GM23248 (cell line): ENCODE results near the gene TNFRSF13B.

ENCODE experiments used
- EZH2 ChIP-seq: fragments of 200-600 bp; sonication (generic); IDR thresholded peaks from 2 replicates; pipeline ENCODE4 v1.6.1; 2018; ENCODE audit warnings: antibody characterized with exemption, mild to moderate bottlenecking; ENCODE audit not compliant: insufficient read depth, poor library complexity, severe bottlenecking
- EZH2phosphoT487 ChIP-seq: fragments of 200-600 bp; sonication (generic); IDR thresholded peaks from 2 replicates; pipeline ENCODE4 v1.6.1; 2018; ENCODE audit warnings: antibody characterized with exemption, moderate library complexity, mild to moderate bottlenecking, low read depth; ENCODE audit not compliant: insufficient read depth

DNA sequence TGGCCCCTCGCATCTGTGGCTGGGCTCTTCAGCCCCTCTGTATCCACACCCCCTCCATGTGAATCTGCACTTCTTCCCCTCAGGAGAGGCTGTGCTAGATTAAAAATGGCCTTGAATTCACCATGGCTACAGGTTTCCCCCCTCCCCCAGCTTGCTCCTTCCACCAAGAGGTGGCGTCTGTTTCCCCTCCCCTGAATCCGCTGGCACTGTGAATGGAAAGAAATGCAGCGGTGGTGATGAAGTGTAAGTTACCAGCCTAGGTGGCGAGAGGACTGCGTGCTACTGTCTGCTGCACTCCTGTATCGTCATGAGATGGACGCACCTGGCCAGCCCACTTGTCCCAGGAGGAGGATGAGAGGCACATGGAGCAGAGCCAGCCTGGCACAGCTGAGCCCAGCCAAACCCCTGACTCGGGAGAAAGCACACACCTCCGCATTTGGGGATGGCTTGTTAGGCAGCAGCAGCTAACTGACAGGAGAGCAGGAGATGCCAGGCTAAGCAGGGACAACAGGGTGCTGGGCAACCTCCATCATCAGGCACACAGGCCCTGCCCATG lies 26.2 kb downstream of the TNFRSF13B start:
- TF ChIP-seq EZH2 (no peak), EZH2phosphoT487 (no peak)
